PC-9 (cell line): ENCODE data around the gene MTPN. TPM values are rescaled to one million over a fixed set of nuclear protein-coding genes. Genes with fewer than 3 reads are reported as not detected.

ENCODE experiments used
- BruUV-seq: library from RNA; stranded (reverse); fragments of 400-500 nt; replicated peaks from 2 replicates; lab custom pipeline; 2021; lab: Mats Ljungman, UMichigan
- CTCF ChIA-PET: fragments of 300-600 bp; sonication (Branson Sonifier 250); formaldehyde crosslinking; loops from one replicate; lab custom pipeline; 2022; ENCODE audit warnings: antibody characterized with exemption; lab: Charles Lee
- POLR2A ChIA-PET: fragments of 300-600 bp; sonication (Branson Sonifier 250); formaldehyde crosslinking; loops from one replicate; lab custom pipeline; 2022; ENCODE audit warnings: antibody characterized with exemption; ENCODE audit not compliant: unreplicated experiment; lab: Charles Lee
- DNase-seq, 2 experiments: peaks; one replicate each; pipeline versions ENCODE4 v3.0.0 to v3.0.0-alpha.2; 2015 to 2022; ENCODE audit warnings: mixed read lengths in 1 of 2
- H2AFZ ChIP-seq: fragments of 200-600 bp; sonication (generic); 2 replicates; pipeline ENCODE4 v1.8.1; 2017; ENCODE audit warnings: antibody characterized with exemption
- H3F3A ChIP-seq: fragments of 200-600 bp; sonication (generic); 2 replicates; pipeline ENCODE4 v1.8.1; 2017; ENCODE audit warnings: antibody characterized with exemption, mild to moderate bottlenecking, low read depth; ENCODE audit not compliant: insufficient read depth
- H3K27ac ChIP-seq: fragments of 200-600 bp; sonication (generic); 2 replicates; pipeline ENCODE4 v1.6.1; 2016; ENCODE audit warnings: mixed run types
- H3K27me3 ChIP-seq: fragments of 200-600 bp; sonication (generic); 2 replicates; pipeline ENCODE4 v1.6.1; 2016; ENCODE audit warnings: low read depth, mixed run types; ENCODE audit not compliant: insufficient read depth
- H3K36me3 ChIP-seq: fragments of 200-600 bp; sonication (generic); 2 replicates; pipeline ENCODE4 v1.6.1; 2016; ENCODE audit warnings: low read depth, mixed run types
- H3K4me1 ChIP-seq: fragments of 200-600 bp; sonication (generic); replicated peaks from 2 replicates; pipeline ENCODE4 v1.6.1; 2016; ENCODE audit warnings: mixed run types; ENCODE audit not compliant: insufficient read depth
- H3K4me2 ChIP-seq: fragments of 200-600 bp; sonication (generic); 2 replicates; pipeline ENCODE4 v1.6.1; 2017; ENCODE audit warnings: mixed run types
- H3K4me3 ChIP-seq: fragments of 200-600 bp; sonication (generic); 2 replicates; pipeline ENCODE4 v1.6.1; 2016; ENCODE audit warnings: mixed run types
- H3K79me2 ChIP-seq: fragments of 200-600 bp; sonication (generic); 2 replicates; pipeline ENCODE4 v1.6.1; 2017; ENCODE audit warnings: low read depth, mixed run types
- H3K9me2 ChIP-seq: fragments of 200-600 bp; sonication (generic); 2 replicates; pipeline ENCODE4 v1.8.1; 2017; ENCODE audit warnings: mild to moderate bottlenecking; ENCODE audit not compliant: insufficient read depth
- H3K9me3 ChIP-seq: fragments of 200-600 bp; sonication (generic); 2 replicates; pipeline ENCODE4 v1.8.1; 2016; ENCODE audit warnings: low read depth; ENCODE audit not compliant: insufficient read depth
- H4K20me1 ChIP-seq: fragments of 200-600 bp; sonication (generic); 2 replicates; pipeline ENCODE4 v1.8.1; 2017; ENCODE audit not compliant: insufficient read depth
- EZH2 ChIP-seq: fragments of 200-600 bp; sonication (generic); IDR thresholded peaks from 2 replicates; pipeline ENCODE4 v1.8.0; 2017; ENCODE audit warnings: antibody characterized with exemption, low read depth
- intact Hi-C: fragments of 100-400 bp; cut with micrococcal nuclease; formaldehyde crosslinking; loops from one replicate; pipeline ENCODE4 v1.10.0; 2022; ENCODE audit not compliant: unreplicated experiment
- total RNA-seq: library from RNA; stranded (reverse); gene quantifications from 2 replicates; pipeline ENCODE4 v1.2.3, GENCODE V29; 2021
- TF ChIP-seq, protein P1 (sequence below): fragments of 200-600 bp; sonication (generic); conservative IDR thresholded peaks from 2 replicates; pipeline ENCODE4 v1.6.1; 2017; ENCODE audit warnings: mixed run types, antibody characterized with exemption, mild to moderate bottlenecking, moderate library complexity

MTPN gene
- total RNA-seq, 1 experiment from 2014 or later = 212 TPM

DNA sequence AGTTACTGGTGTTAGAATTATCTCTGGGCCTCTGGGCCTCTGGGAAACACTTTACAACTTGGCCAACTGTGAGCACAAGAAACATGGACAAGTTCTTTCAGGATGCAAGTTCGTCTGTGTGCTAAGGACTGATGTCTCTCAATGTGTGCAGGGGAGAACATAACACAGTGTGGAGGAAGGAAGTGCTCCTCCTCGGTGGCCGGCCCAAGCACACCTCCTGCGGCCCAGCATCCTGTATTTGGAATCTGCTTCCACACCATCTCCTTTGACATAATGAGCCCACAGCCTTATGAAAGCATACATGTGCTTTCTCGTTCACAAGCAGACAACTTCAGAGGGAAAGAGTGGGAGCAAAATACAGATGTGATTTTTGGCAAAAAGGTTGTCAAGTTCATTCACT lies 59.0 kb downstream of the MTPN start:
- ChIA-PET POLR2A (no interaction called here), CTCF (no interaction called here)
- no peaks in the 10 kb centered on the region for H3K27me3 ChIP-seq
- intact Hi-C loops = no loop called here
- H3K9me2 ChIP-seq = no peaks in the 10 kb centered on the region
- BruUV-seq = no TSS peak
- H2AFZ ChIP-seq = no peak overlapping the region
- no peak overlapping the region for H3K27ac ChIP-seq
- no peaks in the 10 kb centered on the region for H3K9me3 ChIP-seq
- H3K4me1 ChIP-seq = peaks cover 5% of the 10 kb centered on the region; the same call in 1 of the 2 replicates
- TF ChIP-seq, protein P1, sequence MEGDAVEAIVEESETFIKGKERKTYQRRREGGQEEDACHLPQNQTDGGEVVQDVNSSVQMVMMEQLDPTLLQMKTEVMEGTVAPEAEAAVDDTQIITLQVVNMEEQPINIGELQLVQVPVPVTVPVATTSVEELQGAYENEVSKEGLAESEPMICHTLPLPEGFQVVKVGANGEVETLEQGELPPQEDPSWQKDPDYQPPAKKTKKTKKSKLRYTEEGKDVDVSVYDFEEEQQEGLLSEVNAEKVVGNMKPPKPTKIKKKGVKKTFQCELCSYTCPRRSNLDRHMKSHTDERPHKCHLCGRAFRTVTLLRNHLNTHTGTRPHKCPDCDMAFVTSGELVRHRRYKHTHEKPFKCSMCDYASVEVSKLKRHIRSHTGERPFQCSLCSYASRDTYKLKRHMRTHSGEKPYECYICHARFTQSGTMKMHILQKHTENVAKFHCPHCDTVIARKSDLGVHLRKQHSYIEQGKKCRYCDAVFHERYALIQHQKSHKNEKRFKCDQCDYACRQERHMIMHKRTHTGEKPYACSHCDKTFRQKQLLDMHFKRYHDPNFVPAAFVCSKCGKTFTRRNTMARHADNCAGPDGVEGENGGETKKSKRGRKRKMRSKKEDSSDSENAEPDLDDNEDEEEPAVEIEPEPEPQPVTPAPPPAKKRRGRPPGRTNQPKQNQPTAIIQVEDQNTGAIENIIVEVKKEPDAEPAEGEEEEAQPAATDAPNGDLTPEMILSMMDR = no peak
- no peak for TF ChIP-seq EZH2
- DNase-seq = no peak
- no peaks in the 10 kb centered on the region for H4K20me1 ChIP-seq
- no peaks in the 10 kb centered on the region for H3F3A ChIP-seq
- no peaks in the 10 kb centered on the region for H3K79me2 ChIP-seq
- H3K36me3 ChIP-seq = no peaks in the 10 kb centered on the region
- no peak overlapping the region for H3K4me2 ChIP-seq
- no peak overlapping the region for H3K4me3 ChIP-seq

DNA sequence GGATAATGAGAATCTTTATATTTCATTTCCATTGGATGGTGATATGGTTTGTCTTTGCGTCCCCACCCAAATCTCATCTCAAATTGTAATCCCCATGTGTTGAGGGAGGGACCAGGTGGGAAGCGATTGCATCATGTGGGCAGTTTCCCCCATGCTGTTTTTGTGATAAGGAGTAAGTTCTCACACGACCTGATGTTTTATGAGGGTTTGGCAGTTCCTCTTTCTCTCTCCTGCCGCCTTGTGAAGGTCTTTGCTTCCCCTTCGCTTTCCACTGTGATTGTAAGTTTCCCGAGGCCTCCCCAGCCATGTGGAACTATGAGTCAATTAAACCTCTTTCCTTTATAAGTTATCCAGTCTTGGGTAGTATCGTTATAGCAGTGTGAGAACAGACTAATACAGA lies 59.4 kb downstream of the MTPN start:
- Histone ChIP-seq H3K9me2 (no peaks in the 10 kb centered on the region), H3K4me3 (no peak overlapping the region), H2AFZ (no peak overlapping the region), H3F3A (no peaks in the 10 kb centered on the region), H3K4me2 (no peak overlapping the region), H3K4me1 (0 out of 2 replicates have a peak, but pooled peaks cover under 1% of the 10 kb centered on the region), H3K36me3 (no peaks in the 10 kb centered on the region), H3K79me2 (no peaks in the 10 kb centered on the region), H3K9me3 (no peaks in the 10 kb centered on the region), H4K20me1 (no peaks in the 10 kb centered on the region), H3K27me3 (no peaks in the 10 kb centered on the region), H3K27ac (no peak overlapping the region)
- no TSS peak for BruUV-seq
- POLR2A ChIA-PET = no interaction called here
- CTCF ChIA-PET = no interaction called here
- TF ChIP-seq, protein P1 = no peak
- TF ChIP-seq EZH2 = no peak
- DNase-seq = no peak
- intact Hi-C loops = no loop called here

DNA sequence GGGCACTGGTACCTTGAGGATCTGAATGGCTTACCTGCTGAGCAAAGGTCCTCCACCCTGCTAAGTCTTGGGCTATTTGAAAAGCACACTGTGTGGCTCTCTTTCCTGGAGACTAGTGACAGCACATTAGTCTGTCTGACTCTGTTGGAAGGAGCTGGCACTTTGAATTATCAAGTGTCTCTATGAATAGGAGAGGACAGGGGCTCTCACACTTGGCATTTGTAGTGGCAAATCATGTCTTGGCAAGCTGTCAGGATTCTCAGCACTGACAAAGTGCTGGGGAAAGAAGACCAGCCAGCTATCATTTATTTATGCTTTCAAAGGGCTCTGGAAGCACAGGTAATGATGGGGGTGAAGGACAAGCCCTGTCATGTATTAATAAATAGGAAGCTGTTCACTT lies 62.8 kb downstream of the MTPN start:
- Histone ChIP-seq H3K9me2 (no peaks in the 10 kb centered on the region), H3K4me3 (no peak overlapping the region), H3K27me3 (no peaks in the 10 kb centered on the region), H3K4me2 (no peak overlapping the region), H3K9me3 (no peaks in the 10 kb centered on the region), H3K79me2 (no peaks in the 10 kb centered on the region), H3K36me3 (no peaks in the 10 kb centered on the region), H3K4me1 (peaks cover 1% of the 10 kb centered on the region; the same call in 1 of the 2 replicates), H4K20me1 (no peaks in the 10 kb centered on the region), H3K27ac (no peak overlapping the region), H2AFZ (no peak overlapping the region), H3F3A (no peaks in the 10 kb centered on the region)
- ChIA-PET CTCF (no interaction called here), POLR2A (interaction anchor here (0.6 kb wide), 1 partner anchor 54 kb away, joined by 3 read pairs; no protein-coding TSS in a partner anchor)
- TF ChIP-seq EZH2 = no peak
- TF ChIP-seq, protein P1 = no peak
- intact Hi-C loops = no loop called here
- BruUV-seq = no TSS peak
- DNase-seq = no peak
